Measurements from ENCODE around the gene MRNIP.

The MRNIP gene

GRCh38 chr5:179887802-179888201 is 29.2 kb upstream of the MRNIP start:
- DNase-seq (ENCODE audit: low read depth, low spot score), result no peak

GRCh38 chr5:179887095-179887494 is 28.5 kb upstream of the MRNIP start:
- no peak for DNase-seq (ENCODE audit: low read depth, low spot score)

GRCh38 chr5:179886190-179886911 is 27.7 kb upstream of the MRNIP start:
- no peak for DNase-seq (ENCODE audit: low read depth, low spot score)

GRCh38 chr5:179885491-179886090 is 27.0 kb upstream of the MRNIP start:
- no peak for DNase-seq (ENCODE audit: low read depth, low spot score)

- DNase-seq (ENCODE audit: low read depth, low spot score), result no peak
These were observed 24.5 kb upstream of the MRNIP start for GRCh38 chr5:179883163-179883562.

GRCh38 chr5:179882338-179882737 is 23.7 kb upstream of the MRNIP start:
- no peak for DNase-seq (ENCODE audit: low read depth, low spot score)

- DNase-seq (ENCODE audit: low read depth, low spot score), result no peak
These were observed 22.4 kb upstream of the MRNIP start for GRCh38 chr5:179880848-179881590.

GRCh38 chr5:179880066-179880650 is 21.5 kb upstream of the MRNIP start:
- DNase-seq (ENCODE audit: low read depth, low spot score), result no peak

- no peak for DNase-seq (ENCODE audit: low read depth, low spot score)
These were observed 21.0 kb upstream of the MRNIP start for GRCh38 chr5:179879690-179880010.

GRCh38 chr5:179879003-179879689 is 20.5 kb upstream of the MRNIP start:
- no peak for DNase-seq (ENCODE audit: low read depth, low spot score)

GRCh38 chr5:179878222-179879002 is 19.8 kb upstream of the MRNIP start:
- no peak for DNase-seq (ENCODE audit: low read depth, low spot score)

- DNase-seq (ENCODE audit: low read depth, low spot score), result no peak
These were observed 18.0 kb upstream of the MRNIP start for GRCh38 chr5:179876610-179876952.

- no peak for DNase-seq (ENCODE audit: low read depth, low spot score)
These were observed 17.4 kb upstream of the MRNIP start for GRCh38 chr5:179875741-179876609.

GRCh38 chr5:179874536-179875292 is 16.1 kb upstream of the MRNIP start:
- no peak for DNase-seq (ENCODE audit: low read depth, low spot score)

- DNase-seq (ENCODE audit: low read depth, low spot score), result no peak
These were observed 15.5 kb upstream of the MRNIP start for GRCh38 chr5:179874136-179874535.

- DNase-seq (ENCODE audit: low read depth, low spot score), result no peak
These were observed 15.0 kb upstream of the MRNIP start for GRCh38 chr5:179873588-179874110.

- DNase-seq (ENCODE audit: low read depth, low spot score), result no peak
These were observed 14.4 kb upstream of the MRNIP start for GRCh38 chr5:179872828-179873575.

- DNase-seq (ENCODE audit: low read depth, low spot score), result no peak
These were observed 13.6 kb upstream of the MRNIP start for GRCh38 chr5:179872055-179872827.

Measured in activated naive CD8-positive, alpha-beta T cell treated with anti-CD3 and anti-CD28 coated beads, Interleukin-2, amount 50 U/mL, for 16 hours (primary cell).